NCI-H1105 treated with DMSO at 0.1 percent for 48 hours (cell line): Measurements from ENCODE around the gene SIGLEC5.

Experiments
- DNase-seq: peaks from one replicate; lab custom pipeline; 2025; lab: John Stamatoyannopoulos, UW

Gene SIGLEC5

DNA sequence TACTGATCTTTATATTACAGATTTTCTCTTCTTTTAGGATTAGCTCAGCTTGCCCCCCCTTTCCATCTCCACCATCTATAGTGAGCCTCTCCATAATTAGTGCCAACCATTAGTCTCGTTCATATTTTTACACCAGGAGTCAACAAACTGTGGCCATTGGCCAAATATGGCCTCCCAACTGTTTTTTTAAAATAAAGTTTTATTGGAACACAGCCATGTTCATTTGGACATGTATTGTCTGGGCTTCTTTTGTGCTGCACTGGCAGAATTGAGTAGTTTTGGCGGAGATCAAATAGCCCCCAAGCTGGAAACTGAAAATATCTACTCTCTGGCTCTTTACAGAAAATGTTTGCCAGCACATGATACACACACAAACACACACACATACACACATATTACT lies 40.7 kb downstream of the SIGLEC5 start:
- DNase-seq: no peak

DNA sequence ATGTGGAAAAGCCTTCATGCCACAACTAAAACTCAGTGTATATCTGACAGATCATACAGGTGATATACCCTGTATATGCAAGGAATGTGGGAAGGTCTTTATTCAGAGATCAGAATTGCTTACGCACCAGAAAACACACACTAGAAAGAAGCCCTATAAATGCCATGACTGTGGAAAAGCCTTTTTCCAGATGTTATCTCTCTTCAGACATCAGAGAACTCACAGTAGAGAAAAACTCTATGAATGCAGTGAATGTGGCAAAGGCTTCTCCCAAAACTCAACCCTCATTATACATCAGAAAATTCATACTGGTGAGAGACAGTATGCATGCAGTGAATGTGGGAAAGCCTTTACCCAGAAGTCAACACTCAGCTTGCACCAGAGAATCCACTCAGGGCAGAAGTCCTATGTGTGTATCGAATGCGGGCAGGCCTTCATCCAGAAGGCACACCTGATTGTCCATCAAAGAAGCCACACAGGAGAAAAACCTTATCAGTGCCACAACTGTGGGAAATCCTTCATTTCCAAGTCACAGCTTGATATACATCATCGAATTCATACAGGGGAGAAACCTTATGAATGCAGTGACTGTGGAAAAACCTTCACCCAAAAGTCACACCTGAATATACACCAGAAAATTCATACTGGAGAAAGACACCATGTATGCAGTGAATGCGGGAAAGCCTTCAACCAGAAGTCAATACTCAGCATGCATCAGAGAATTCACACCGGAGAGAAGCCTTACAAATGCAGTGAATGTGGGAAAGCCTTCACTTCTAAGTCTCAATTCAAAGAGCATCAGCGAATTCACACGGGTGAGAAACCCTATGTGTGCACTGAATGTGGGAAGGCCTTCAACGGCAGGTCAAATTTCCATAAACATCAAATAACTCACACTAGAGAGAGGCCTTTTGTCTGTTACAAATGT lies 42.7 kb downstream of the SIGLEC5 start:
- DNase-seq: no peak

DNA sequence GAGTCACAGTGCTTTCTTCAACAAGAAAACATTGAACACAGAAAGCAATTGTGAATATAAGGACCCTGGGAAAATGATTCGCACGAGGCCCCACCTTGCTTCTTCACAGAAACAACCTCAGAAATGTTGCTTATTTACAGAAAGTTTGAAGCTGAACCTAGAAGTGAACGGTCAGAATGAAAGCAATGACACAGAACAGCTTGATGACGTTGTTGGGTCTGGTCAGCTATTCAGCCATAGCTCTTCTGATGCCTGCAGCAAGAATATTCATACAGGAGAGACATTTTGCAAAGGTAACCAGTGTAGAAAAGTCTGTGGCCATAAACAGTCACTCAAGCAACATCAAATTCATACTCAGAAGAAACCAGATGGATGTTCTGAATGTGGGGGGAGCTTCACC lies 43.4 kb downstream of the SIGLEC5 start:
- no peak for DNase-seq

DNA sequence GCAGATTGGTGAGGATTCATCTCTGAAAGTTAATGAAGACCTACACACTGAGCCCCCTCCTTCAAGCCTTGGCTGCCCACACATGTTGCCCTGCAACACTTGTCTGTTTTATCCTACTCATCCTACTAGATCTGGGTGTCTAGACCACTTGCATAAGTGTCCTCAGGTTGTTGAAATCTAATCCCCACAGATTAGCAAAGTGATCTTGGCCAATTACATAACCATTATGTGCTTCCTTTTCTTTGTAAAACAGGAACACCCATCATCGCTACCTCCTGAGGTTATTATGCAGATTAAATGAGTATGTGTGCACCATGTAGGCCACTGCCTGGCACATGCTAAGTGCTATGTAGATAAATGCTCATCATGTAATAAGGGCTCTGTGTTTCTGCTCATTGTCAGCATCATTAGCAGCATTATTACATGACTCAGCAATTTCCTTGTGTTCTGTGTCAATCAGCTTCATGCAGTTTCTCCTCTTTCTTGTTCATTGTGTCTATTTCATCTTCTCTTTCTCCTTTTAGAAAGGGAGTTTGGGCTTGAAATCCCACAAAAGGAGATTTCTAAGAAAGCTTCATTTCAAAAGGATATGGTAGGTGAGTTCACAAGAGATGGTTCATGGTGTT lies 44.0 kb downstream of the SIGLEC5 start:
- no peak for DNase-seq

DNA sequence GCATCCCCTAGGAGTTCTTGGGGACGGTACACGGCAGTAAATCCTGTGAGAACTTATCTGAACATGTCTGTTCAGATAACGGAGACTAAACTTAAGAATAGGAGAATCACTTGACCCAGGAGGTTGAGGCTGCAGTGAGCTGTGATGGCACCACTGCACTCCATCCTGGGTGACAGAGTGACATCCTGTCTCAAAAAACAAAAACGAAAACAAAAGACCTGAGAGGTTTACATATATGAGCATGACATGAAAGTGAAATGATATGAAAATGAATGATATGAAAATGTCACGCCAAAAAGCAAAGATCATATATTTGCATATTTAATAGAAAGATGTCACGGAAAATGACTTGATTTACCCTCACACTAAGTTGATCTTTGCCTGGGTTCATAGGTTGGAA lies 53.4 kb downstream of the SIGLEC5 start:
- no peak for DNase-seq

DNA sequence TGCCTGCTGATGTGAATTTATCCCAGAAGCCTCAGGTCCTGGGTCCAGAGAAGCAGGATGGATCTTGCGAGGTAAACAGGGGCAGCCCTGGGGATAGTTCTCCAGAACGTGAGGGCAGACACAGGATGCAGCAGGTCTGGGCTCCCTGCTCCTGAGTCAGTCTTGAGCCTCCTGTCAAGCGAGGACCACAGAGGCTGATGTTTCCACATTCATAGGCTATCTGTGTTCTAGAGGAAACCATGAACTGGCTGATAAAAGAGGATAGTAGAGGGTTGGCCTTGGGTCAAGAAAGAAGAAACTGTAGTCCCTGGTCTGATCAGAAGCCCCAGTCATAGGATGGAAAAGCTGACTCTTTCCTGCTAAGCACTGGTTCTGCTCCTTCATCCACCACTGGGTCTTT lies 56.9 kb downstream of the SIGLEC5 start:
- no peak for DNase-seq

DNA sequence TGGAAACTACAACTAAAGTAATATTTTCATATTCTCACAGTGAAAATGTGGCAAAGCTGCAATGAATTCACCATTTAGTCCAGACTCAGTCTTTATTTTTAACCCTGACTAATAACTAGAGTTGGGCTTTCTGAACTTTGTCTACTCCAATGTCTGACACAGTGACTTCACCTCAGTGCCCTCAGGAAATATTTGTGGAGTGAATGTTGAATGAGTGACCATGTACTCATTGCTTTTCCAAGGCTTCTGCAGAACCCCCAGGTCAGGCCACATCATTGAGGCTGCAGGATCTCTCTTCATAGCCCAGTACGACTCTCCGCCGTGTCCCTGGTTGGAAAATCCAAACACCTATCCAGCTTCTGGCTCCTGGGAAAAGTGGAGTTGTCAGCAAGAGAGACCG lies 57.3 kb downstream of the SIGLEC5 start:
- DNase-seq: no peak

DNA sequence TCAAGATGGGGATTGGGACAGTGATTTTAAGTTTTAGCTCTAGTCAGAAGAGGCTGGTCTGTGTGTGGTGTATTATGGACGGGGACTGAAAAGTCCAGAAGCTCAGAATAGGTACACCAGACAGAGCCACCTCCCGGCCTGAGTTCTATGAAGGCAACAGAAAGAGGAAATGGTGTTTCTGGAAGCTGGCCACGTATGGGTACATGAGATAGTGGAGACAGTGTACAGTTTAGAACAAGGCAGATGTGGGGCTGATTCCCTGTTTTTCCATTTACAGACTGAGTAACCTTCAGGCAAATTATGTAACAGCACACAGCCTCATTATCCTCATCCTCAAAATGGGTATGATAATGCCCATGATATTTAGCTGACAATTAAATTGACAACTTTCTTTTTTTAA lies 57.8 kb downstream of the SIGLEC5 start:
- DNase-seq: no peak

DNA sequence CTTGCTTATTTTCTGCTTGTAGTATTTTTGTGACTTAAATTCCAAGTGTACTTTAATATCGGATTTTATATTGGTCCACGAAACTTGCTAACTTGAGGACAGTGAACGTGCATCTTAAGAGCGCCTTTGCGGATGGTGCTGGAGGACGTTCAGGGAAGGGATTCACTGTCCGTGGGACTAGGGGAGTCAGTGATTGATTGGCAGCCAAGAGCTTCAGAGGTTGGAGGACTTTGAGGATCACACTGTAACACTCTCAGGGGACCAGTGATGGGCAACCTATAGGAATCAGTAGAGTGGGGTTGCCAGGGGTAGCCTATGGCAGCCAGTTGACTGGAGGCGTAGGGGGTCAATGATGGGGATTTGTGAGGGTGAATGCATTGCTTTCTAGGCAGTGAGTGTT lies 58.6 kb downstream of the SIGLEC5 start:
- DNase-seq: no peak

DNA sequence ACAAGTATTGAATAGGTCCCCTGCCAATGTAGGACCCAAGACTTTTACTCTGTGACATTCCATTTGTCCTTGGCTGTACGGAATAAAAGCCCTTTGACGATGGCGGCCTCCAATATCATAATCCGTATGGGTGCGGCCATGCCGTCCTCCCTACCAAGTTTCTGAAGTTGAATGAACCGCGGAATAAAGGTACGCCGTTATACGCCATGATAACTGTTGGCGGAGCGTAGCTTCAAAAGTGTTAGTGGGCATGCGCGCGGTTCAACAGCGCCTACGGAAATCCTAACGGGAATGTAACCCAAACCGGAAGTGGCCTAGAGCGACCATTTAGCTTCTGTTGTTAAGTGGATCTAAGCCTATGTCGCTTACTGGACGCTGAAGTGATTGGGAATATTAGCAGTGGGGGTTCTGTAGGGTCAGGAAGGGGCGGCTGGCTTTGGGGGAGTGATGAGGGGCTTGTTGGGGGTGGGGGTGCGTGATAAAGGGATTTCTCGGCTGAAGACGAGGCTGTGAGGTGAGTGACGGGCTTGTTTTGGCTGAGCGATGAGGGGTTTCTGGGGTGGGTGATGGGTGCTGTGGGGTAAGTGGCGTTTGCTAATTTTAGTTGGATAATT lies 59.1 kb downstream of the SIGLEC5 start, which contains the start of gene ZNF175:
ZNF175 (plus strand) TSS at position 322 of the 614 bp plus-strand sequence. CDS start 2,047 bp downstream, outside the sequence.
- DNase-seq: no peak

DNA sequence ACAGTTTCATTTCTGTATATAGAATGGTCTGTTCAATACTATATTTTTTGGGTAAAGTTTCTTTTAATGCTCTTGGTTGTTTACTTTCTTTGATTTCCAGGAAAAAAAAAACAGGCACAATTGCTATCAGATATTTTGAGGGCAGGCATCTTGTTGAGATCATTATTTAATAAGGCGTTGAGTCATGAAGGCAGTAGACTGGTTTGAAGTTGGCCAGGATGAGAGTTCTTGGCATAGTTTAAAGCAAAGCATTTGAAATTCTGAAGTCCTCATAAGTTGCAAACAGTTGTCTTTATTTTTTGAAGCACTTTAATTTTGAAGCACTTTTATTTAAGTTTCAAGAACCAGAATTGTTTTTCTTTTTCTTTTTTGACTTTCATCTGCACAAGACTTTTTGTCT lies 61.7 kb downstream of the SIGLEC5 start:
- no peak for DNase-seq

DNA sequence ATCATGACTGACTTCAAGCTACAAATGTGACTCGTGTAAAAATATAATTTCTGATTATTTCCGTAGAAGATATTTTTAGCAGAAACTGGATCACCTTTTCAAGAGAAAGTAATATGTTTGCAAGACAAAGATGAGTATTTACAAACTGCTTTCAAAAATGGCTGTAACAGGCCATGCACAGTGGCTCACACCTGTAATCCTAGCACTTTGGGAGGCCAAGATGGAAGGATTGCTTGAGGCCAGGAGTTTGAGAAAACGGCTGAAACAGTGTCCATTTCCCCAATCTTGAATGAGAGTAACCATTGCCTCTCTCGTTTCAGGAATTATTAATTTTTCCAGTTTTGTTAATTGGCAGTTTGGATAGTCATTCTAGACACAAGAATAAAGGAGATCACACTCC lies 62.6 kb downstream of the SIGLEC5 start:
- no peak for DNase-seq

DNA sequence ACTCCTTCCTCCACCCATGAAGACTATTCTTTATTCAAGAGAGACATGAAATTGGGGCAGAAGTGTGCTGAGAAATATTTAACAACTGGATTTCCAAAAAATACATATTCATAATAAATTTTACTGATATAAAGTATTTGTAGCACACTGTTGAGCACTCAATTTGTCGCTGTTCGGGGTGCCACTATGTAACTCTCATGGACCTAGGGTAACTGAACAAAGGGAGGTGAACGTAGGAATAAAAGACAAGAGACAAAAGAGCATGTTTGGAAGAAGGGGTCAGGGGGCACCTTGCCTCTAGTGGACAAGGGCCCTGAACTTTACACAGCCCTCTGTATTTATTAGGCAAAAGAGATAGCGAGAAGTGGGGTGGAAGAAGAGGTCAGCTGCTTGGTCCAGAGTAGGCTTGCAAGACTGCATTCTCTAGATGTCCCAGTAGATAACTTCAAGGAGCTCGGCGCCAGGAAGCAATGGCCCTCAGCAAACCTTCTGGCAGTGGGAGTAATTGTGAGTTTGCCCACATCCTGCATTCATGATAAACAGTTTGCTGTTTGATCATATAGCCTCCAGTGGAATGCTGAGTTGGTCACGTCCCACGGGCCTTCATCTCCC lies 63.6 kb downstream of the SIGLEC5 start:
- DNase-seq: no peak

DNA sequence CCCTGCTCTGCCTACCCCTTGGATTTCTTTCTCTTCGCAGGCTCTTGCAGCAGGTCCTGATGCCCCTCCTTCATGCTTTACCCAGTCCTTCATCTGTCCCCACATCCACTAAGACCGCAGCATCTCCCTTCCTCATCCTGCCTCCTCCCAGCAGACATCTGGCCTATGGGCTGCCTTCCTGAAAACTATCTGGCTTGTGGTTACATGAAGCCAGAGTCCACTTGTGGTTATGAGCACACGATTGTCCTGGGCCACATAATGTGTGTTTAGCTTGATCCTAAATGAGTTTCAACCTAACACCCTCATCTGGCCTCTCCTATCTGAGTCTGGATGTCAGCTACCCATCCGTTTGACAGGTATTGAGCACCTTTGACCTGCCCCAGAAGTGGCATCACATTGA lies 64.6 kb downstream of the SIGLEC5 start:
- DNase-seq: no peak

DNA sequence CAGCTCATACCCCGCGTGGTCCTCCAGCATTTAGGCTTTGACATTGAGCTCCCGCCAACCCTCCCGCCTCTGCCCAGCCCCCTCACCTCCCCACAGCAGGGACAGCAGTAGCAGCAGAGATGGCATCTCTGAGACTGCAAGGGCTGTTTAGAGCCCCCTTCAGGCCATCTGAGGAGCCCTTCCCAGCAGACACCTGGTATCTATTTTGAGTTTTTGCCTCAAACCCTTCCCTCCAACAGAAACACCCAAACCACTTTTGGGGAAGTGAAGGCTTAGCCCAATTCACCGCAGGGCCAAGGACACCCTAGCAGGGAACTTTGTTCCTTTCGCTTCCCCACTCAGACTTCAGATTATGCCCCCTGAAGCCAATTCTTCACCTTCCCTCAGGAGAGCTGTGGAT lies 65.4 kb downstream of the SIGLEC5 start:
- DNase-seq: no peak
